Panc1 (cell line): ENCODE measurements around the gene APOE. TPM values are rescaled to one million over a fixed set of nuclear protein-coding genes. Genes with fewer than 3 reads are reported as not detected.

Experiments used
- ATAC-seq: fragments of 200-7000 bp; cut with Tn5 transposase; 2 replicates; pipeline ENCODE4 v1.9.1; 2020; ENCODE audit warnings: mild to moderate bottlenecking, moderate library complexity
- BruUV-seq: library from RNA; stranded (reverse); fragments of 400-500 nt; replicated peaks from 2 replicates; lab custom pipeline; 2021; lab: Mats Ljungman, UMichigan
- CTCF ChIA-PET: fragments of 300-600 bp; sonication (Branson Sonifier 250); formaldehyde crosslinking; loops from one replicate; lab custom pipeline; 2022; ENCODE audit warnings: antibody characterized with exemption; lab: Charles Lee
- POLR2A ChIA-PET: fragments of 300-600 bp; sonication (Branson Sonifier 250); formaldehyde crosslinking; loops from one replicate; lab custom pipeline; 2022; ENCODE audit warnings: antibody characterized with exemption; lab: Charles Lee
- DNase-seq: peaks from one replicate; pipeline ENCODE4 v3.0.0-alpha.2; 2010; ENCODE audit warnings: low read depth, low spot score
- H3K27ac ChIP-seq: 2 replicates; pipeline ENCODE4 v1.5.1; 2011; ENCODE audit warnings: mild to moderate bottlenecking, low read length, inconsistent platforms
- H3K27me3 ChIP-seq: fragments of 200-500 bp; sonication (Bioruptor generic); 2 replicates; pipeline ENCODE4 v1.6.0; 2014; ENCODE audit warnings: low read length, inconsistent platforms; ENCODE audit not compliant: control insufficient read depth, insufficient read depth
- H3K36me3 ChIP-seq: fragments of 200-500 bp; sonication (Bioruptor generic); 2 replicates; pipeline ENCODE4 v1.5.1; 2014; ENCODE audit warnings: inconsistent platforms, mild to moderate bottlenecking, low read length, moderate library complexity; ENCODE audit not compliant: control insufficient read depth, insufficient read depth
- H3K4me1 ChIP-seq: 2 replicates; pipeline ENCODE4 v1.5.1; 2011; ENCODE audit warnings: inconsistent platforms, mild to moderate bottlenecking, low read length, moderate library complexity; ENCODE audit not compliant: control insufficient read depth, insufficient read depth
- H3K4me3 ChIP-seq, 2 experiments: 2 replicates each; pipeline ENCODE4 v1.5.1; 2011 to 2012; ENCODE audit warnings: low read depth in 2 of 2, low read length in 2 of 2, mild to moderate bottlenecking in 2 of 2, inconsistent platforms in 1 of 2, moderate library complexity in 1 of 2
- H3K9me3 ChIP-seq: fragments of 200-500 bp; sonication (Bioruptor generic); 2 replicates; pipeline ENCODE4 v1.5.1; 2014; ENCODE audit warnings: low read depth, mild to moderate bottlenecking, inconsistent platforms, low read length, moderate library complexity; ENCODE audit not compliant: control insufficient read depth, insufficient read depth
- POLR2AphosphoS5 ChIP-seq: IDR thresholded peaks from 2 replicates; pipeline ENCODE4 v1.6.1; 2012; ENCODE audit warnings: mild to moderate bottlenecking, low read depth, low read length, moderate library complexity
- REST ChIP-seq, 2 experiments: IDR thresholded peaks; 2 replicates each; pipeline ENCODE4 v1.6.1; 2011 to 2012; ENCODE audit warnings: low read depth in 2 of 2, control low read depth in 1 of 2, low read length in 1 of 2, mild to moderate bottlenecking in 1 of 2, moderate library complexity in 1 of 2; ENCODE audit not compliant: insufficient read depth in 1 of 2
- SIN3A ChIP-seq: IDR thresholded peaks from 2 replicates; pipeline ENCODE4 v1.6.1; 2012; ENCODE audit warnings: low read depth, mild to moderate bottlenecking, low read length, moderate library complexity, borderline replicate concordance; ENCODE audit not compliant: insufficient read depth
- TCF7L2 ChIP-seq: IDR thresholded peaks from 2 replicates; pipeline ENCODE4 v1.6.1; 2011; ENCODE audit warnings: mild to moderate bottlenecking, low read depth, low read length, inconsistent platforms
- in situ Hi-C: cut with HindIII; loops from 2 replicates; pipeline ENCODE4 v1.10.0; 2016; ENCODE audit warnings: low sequenced_read_pairs, low pct_unique_long_range_greater_than_20kb
- intact Hi-C: fragments of 100-400 bp; cut with micrococcal nuclease; formaldehyde crosslinking; loops from one replicate; pipeline ENCODE4 v1.10.0; 2022; ENCODE audit not compliant: unreplicated experiment
- total RNA-seq: library from RNA; stranded (reverse); gene quantifications from one replicate; pipeline ENCODE4 v1.2.1, GENCODE V29; 2021; ENCODE audit not compliant: unreplicated experiment

Gene APOE
- total RNA-seq, 1 experiment from 2014 or later: 780 TPM

DNA sequence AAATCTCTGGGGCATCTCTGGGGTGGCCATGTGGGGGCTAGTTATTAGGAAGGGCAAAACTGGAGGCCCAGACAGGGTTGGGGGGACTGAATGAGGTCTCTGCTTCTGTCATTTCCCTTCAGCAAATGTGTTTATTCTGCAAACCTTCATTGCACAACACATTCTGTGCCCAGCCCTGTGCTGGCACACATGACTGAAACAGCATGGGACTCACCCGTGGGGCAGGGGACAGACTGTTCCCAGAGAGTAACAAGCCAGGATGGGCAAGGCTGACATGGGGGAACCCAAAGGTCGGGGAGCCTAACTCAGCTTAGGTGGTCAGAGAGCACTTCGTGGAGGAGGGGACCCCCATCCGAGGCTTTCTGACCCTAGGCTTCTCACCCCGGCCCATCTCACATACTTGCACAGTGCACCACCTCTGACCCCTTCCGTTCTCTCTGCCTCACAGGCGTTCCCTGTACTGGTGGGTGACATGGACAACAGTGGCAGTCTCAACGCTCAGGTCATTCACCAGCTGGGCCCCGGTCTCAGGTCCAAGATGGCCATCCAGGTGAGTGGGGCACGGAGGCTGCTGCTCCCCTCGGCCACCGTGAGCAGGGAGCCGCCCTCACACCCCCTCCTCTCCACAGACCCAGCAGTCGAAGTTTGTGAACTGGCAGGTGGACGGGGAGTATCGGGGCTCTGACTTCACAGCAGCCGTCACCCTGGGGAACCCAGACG lies 12.1 kb upstream of the APOE start:
- H3K27ac ChIP-seq: no peak overlapping the region
- ATAC-seq: no peak
- peaks cover 7% of the 10 kb centered on the region; the same call in 1 of the 2 replicates for H3K4me1 ChIP-seq
- POLR2A ChIA-PET: no interaction called here
- no peak for TF ChIP-seq REST (IDR thresholded peaks at IDR 0.05; ENCODE audit: insufficient read depth in 1 of 2, low read depth in 2 of 2, low read length in 1 of 2)
- TF ChIP-seq TCF7L2: no peak
- TF ChIP-seq SIN3A: no peak
- TF ChIP-seq POLR2AphosphoS5: no peak
- in situ Hi-C loops: no loop called here
- DNase-seq: no peak
- BruUV-seq: no TSS peak
- no peaks in the 10 kb centered on the region for H3K27me3 ChIP-seq
- peaks cover 27% of the 10 kb centered on the region for H3K36me3 ChIP-seq
- intact Hi-C loops: no loop called here
- CTCF ChIA-PET: no interaction called here
- H3K9me3 ChIP-seq: no peaks in the 10 kb centered on the region
- no peak overlapping the region for H3K4me3 ChIP-seq

DNA sequence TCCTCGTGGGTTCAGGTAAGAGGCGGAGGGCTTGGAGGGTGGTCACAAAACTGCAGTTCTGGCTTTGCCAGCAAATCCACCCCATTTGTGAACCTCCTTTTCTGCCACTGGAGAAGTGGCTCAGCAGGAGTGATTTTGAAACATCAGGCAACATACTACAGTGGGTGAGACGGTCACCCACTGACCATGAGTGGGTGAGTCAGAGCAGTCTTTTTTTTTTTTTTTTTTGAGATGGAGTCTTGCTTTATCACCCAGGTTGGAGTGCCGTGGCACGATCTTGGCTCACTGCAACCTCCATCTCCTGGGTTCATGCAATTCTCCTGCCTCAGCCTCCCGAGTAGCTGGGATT lies 11.6 kb upstream of the APOE start:
- Histone ChIP-seq H3K4me3 (no peak overlapping the region), H3K27ac (no peak overlapping the region), H3K4me1 (peaks cover 7% of the 10 kb centered on the region; the same call in 1 of the 2 replicates), H3K36me3 (peaks cover 27% of the 10 kb centered on the region), H3K27me3 (no peaks in the 10 kb centered on the region), H3K9me3 (no peaks in the 10 kb centered on the region)
- DNase-seq (no peak), ATAC-seq (no peak)
- in situ Hi-C loops (no loop called here), intact Hi-C loops (no loop called here)
- POLR2A ChIA-PET: no interaction called here
- TF ChIP-seq REST (IDR thresholded peaks at IDR 0.05; ENCODE audit: insufficient read depth in 1 of 2, low read depth in 2 of 2, low read length in 1 of 2) (no peak), SIN3A (no peak)
- CTCF ChIA-PET: no interaction called here
- BruUV-seq: no TSS peak
